ENCODE measurements around the gene BBS4. TPM values are rescaled to one million over a fixed set of nuclear protein-coding genes. Genes with fewer than 3 reads are reported as not detected.

Gene BBS4
- total and polyA plus RNA-seq, 2 of the 4 experiments (the other 2 are of a cell fraction), result 15.8 to 21.0 TPM

- in situ Hi-C loops (cut with MboI; ENCODE audit: low sequenced_read_pairs), result loop anchor here (10.0 kb wide), 1 partner anchor 356 kb away; no protein-coding TSS in a partner anchor
- DNase-seq, result no peak
Measured at GRCh38 chr15:72728821-72729220, 42.8 kb downstream of the BBS4 start.

More at GRCh38 chr15:72728821-72729220, 42.8 kb downstream of the BBS4 start:
- Histone ChIP-seq H4K5ac (ENCODE audit: low read depth, low read length) (no peak overlapping the region), H3K9me1 (ENCODE audit: insufficient read depth, low read length) (no peaks in the 10 kb centered on the region), H3K4ac (ENCODE audit: low read depth, low read length) (no peak overlapping the region), H3K9me3 (ENCODE audit: control insufficient read depth, insufficient read depth, low read length) (no peaks in the 10 kb centered on the region), H4K91ac (ENCODE audit: insufficient read depth, low read depth, low read length) (no peak overlapping the region), H3K4me2 (ENCODE audit: low read depth, low read length) (no peak overlapping the region), H3K9ac (ENCODE audit: low read depth, low read length) (no peak overlapping the region), H3K18ac (ENCODE audit: low read depth, low read length) (no peak overlapping the region), H3K79me1 (ENCODE audit: low read depth in 1 of 2, low read length in 2 of 2) (no peaks in the 10 kb centered on the region), H3K4me1 (ENCODE audit: control insufficient read depth, insufficient read depth, low read length) (no peaks in the 10 kb centered on the region), H4K20me1 (ENCODE audit: insufficient read depth, low read length) (no peaks in the 10 kb centered on the region), H3K36me3 (ENCODE audit: control insufficient read depth, insufficient read depth, low read length) (peaks cover 3% of the 10 kb centered on the region; the same call in 1 of the 2 replicates), H3K27me3 (ENCODE audit: control insufficient read depth, insufficient read depth, low read length) (no peaks in the 10 kb centered on the region), H2AK5ac (ENCODE audit: low read depth, low read length) (no peak overlapping the region), H2BK120ac (ENCODE audit: low read depth, low read length) (no peak overlapping the region), H2AK9ac (replicated peaks; ENCODE audit: low read depth, low read length, poor library complexity) (no peak overlapping the region), H3K56ac (ENCODE audit: extremely low read depth, insufficient read depth, low read length) (no peak overlapping the region), H2BK20ac (ENCODE audit: low read depth, low read length) (no peak overlapping the region), H2AFZ (replicated peaks; ENCODE audit: low read length, poor library complexity) (no peak overlapping the region), H2BK15ac (ENCODE audit: low read depth, low read length) (no peak overlapping the region), H3K23ac (ENCODE audit: low read depth, low read length) (no peak overlapping the region), H3K14ac (replicated peaks; ENCODE audit: low read depth, low read length) (no peak overlapping the region), H4K8ac (ENCODE audit: low read depth in 2 of 2, low read length in 2 of 2) (no peak overlapping the region), H2BK5ac (ENCODE audit: low read depth, low read length, poor library complexity, severe bottlenecking) (no peak overlapping the region), H3K4me3 (ENCODE audit: insufficient read depth, low read depth, low read length) (no peak overlapping the region), H3K27ac (ENCODE audit: insufficient read depth, low read length) (no peak overlapping the region)
- no CpG with 5 or more reads among the region's 1 CpG for WGBS, 2 experiments (ENCODE audit: extremely low coverage in 2 of 2, insufficient read length in 1 of 2)
- dilution Hi-C loops (cut with HindIII; ENCODE audit: low sequenced_read_pairs, unreplicated experiment) (no loop called here), intact Hi-C loops (cut with micrococcal nuclease) (loop anchor here (10.0 kb wide), 1 partner anchor 516 kb away; no protein-coding TSS in a partner anchor)
- POLR2A ChIA-PET (ENCODE audit: unreplicated experiment), result no interaction called here
- CTCF ChIA-PET, result no interaction called here
- TF ChIP-seq SMC3 (IDR thresholded peaks at IDR 0.05; ENCODE audit: low read depth, low read length) (no peak), MXI1 (IDR thresholded peaks at IDR 0.05; ENCODE audit: borderline replicate concordance, low read depth, low read length) (no peak), RAD21 (IDR thresholded peaks at IDR 0.05; ENCODE audit: low read length) (no peak), BHLHE40 (IDR thresholded peaks at IDR 0.05; ENCODE audit: low read depth, low read length) (no peak), POLR2A (IDR thresholded peaks at IDR 0.05; ENCODE audit: low read depth, low read length) (no peak), NFE2L2 (IDR thresholded peaks at IDR 0.05; ENCODE audit: low read depth, low read length) (no peak), CEBPB (IDR thresholded peaks at IDR 0.05; ENCODE audit: low read depth, low read length) (no peak)
- TF ChIP-seq, protein P1, sequence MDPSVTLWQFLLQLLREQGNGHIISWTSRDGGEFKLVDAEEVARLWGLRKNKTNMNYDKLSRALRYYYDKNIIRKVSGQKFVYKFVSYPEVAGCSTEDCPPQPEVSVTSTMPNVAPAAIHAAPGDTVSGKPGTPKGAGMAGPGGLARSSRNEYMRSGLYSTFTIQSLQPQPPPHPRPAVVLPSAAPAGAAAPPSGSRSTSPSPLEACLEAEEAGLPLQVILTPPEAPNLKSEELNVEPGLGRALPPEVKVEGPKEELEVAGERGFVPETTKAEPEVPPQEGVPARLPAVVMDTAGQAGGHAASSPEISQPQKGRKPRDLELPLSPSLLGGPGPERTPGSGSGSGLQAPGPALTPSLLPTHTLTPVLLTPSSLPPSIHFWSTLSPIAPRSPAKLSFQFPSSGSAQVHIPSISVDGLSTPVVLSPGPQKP (IDR thresholded peaks at IDR 0.05; ENCODE audit: borderline replicate concordance, low read depth, low read length), result no peak
- no TSS peak for BruUV-seq (replicated peaks)
- ATAC-seq (ENCODE audit: low read depth), result no peak
